Transverse colon (tissue), 4 donors: ENCODE measurements around the gene ZIC2. TPM values are rescaled to one million over a fixed set of nuclear protein-coding genes. Genes with fewer than 3 reads are reported as not detected.
"Not testable (repeated sequence)": the region's sequence is repeated elsewhere in the genome, so short reads cannot be mapped to it uniquely, and the experiment has no call there.

ENCODE experiments used
- DNase-seq: peaks from one replicate; pipeline ENCODE4 v3.0.0-alpha.2; 2019
- H3K27ac ChIP-seq, 4 donors: fragments of 200-600 bp; sonication (generic); 2 replicates each; pipeline ENCODE4 v1.5.1; 2016 to 2018; ENCODE audit warnings: inconsistent platforms in 4 of 4
- H3K27me3 ChIP-seq: fragments of 200-600 bp; sonication (generic); 2 replicates; pipeline ENCODE4 v1.5.1; 2017; ENCODE audit warnings: inconsistent platforms
- H3K36me3 ChIP-seq, 4 donors: fragments of 200-600 bp; sonication (generic); 2 replicates each; pipeline ENCODE4 v1.5.1; 2017 to 2019; ENCODE audit warnings: inconsistent platforms in 4 of 4
- H3K4me1 ChIP-seq, 4 donors: fragments of 200-600 bp; sonication (generic); 2 replicates each; pipeline ENCODE4 v1.5.1; 2017 to 2020; ENCODE audit warnings: inconsistent platforms in 4 of 4
- H3K4me3 ChIP-seq, 4 donors: fragments of 200-600 bp; sonication (generic); 1 replicate in 1 of 4; 2 replicates in 3 of 4; pipeline versions ENCODE4 v1.5.1 to v1.6.1; 2017 to 2019; ENCODE audit warnings: inconsistent platforms in 4 of 4
- H3K9me3 ChIP-seq, 2 donors: fragments of 200-600 bp; sonication (generic); 2 replicates each; pipeline ENCODE4 v1.5.1; 2017 to 2019; ENCODE audit warnings: inconsistent platforms in 2 of 2
- CTCF ChIP-seq, 5 experiments: fragments of 200-600 bp in 3 of 5; fragments of 450-650 bp in 2 of 5; sonication (generic) in 3 of 5; IDR thresholded peaks; 1 replicate in 2 of 5; 2 replicates in 3 of 5; pipeline ENCODE4 v1.5.1; 2016 to 2017; ENCODE audit warnings: antibody characterized with exemption in 5 of 5, inconsistent platforms in 3 of 5, mild to moderate bottlenecking in 2 of 5, moderate library complexity in 1 of 5
- EP300 ChIP-seq: sonication (generic); formaldehyde crosslinking; IDR thresholded peaks from one replicate; pipeline ENCODE4 v1.6.1; 2017; ENCODE audit warnings: antibody characterized with exemption, low read depth
- POLR2A ChIP-seq: fragments of 450-650 bp; IDR thresholded peaks from one replicate; pipeline ENCODE4 v1.6.1; 2016; ENCODE audit warnings: antibody characterized with exemption, mild to moderate bottlenecking, moderate library complexity
- POLR2AphosphoS5 ChIP-seq, 3 donors: sonication (generic); formaldehyde crosslinking; IDR thresholded peaks; one replicate each; pipeline ENCODE4 v1.6.1; 2016; ENCODE audit warnings: antibody characterized with exemption in 3 of 3
- WGBS, 2 donors: methylation state at CpG; one replicate each; pipeline ENCODE4 v1.1.5; 2018; ENCODE audit warnings: low coverage in 1 of 2; 5-methylcytosine and 5-hydroxymethylcytosine counted together
- in situ Hi-C, 4 donors: fragments of 200-750 bp; cut with MboI; loops; one replicate each; pipeline versions ENCODE4 v1.15.0 to v1.15.1; 2017; ENCODE audit warnings: low sequenced_read_pairs in 3 of 4, low pct_ligation_motif_present in 1 of 4, low pct_unique_long_range_greater_than_20kb in 1 of 4
- intact Hi-C: fragments of 100-400 bp; cut with DNase I; formaldehyde crosslinking; loops from one replicate; pipeline ENCODE4 v1.15.1; 2023; ENCODE audit warnings: low total_unique reads
- total RNA-seq, 4 donors: library from RNA; depleted of rRNA; stranded (reverse); fragments of >200 nt; gene quantifications; one replicate each; pipeline ENCODE4 v1.1.0, GENCODE V29; 2016

ZIC2 gene
- total RNA-seq, 4 donors from 2014 or later: not detected

GRCh38 chr13:99948411-99948810 lies 33.2 kb upstream of the ZIC2 start:
- intact Hi-C loops (no loop called here), in situ Hi-C loops (loop anchor here in 1 of 4 donors (25.0 kb wide), 1 partner anchor 564 kb away; no protein-coding TSS in a partner anchor)
- H3K36me3 ChIP-seq: no peaks in the 10 kb centered on the region
- peaks cover 81% of the 10 kb centered on the region for H3K27me3 ChIP-seq
- no peaks in the 10 kb centered on the region for H3K9me3 ChIP-seq
- no peak overlapping the region for H3K4me3 ChIP-seq
- H3K4me1 ChIP-seq: peaks cover 0 to 8% (median 0%) of the 10 kb centered on the region in 4 donors
- no peak for DNase-seq
- H3K27ac ChIP-seq: no peak overlapping the region
- WGBS, 2 donors: 82% methylated on average over 4 of the region's 4 CpGs; no CpG with 5 or more reads in 1 of the 2 donors
- TF ChIP-seq POLR2AphosphoS5 (IDR thresholded peaks at IDR 0.05): no peak
- no peak for TF ChIP-seq POLR2A
- TF ChIP-seq EP300: no peak
- no peak for TF ChIP-seq CTCF (IDR thresholded peaks at IDR 0.05)

- no peak overlapping the region for H3K4me3 ChIP-seq
- TF ChIP-seq POLR2AphosphoS5 (IDR thresholded peaks at IDR 0.05) (no peak), CTCF (IDR thresholded peaks at IDR 0.05) (no peak), EP300 (no peak), POLR2A (no peak)
- intact Hi-C loops (no loop called here), in situ Hi-C loops (loop anchor here in 1 of 4 donors (25.0 kb wide), 1 partner anchor 563 kb away; no protein-coding TSS in a partner anchor)
- DNase-seq: no peak
- WGBS, 2 donors: 53 to 64% methylated on average over 6 to 10 of the region's 10 CpGs
- no peaks in the 10 kb centered on the region for H3K9me3 ChIP-seq
- H3K27me3 ChIP-seq: peaks cover 83% of the 10 kb centered on the region
- no peaks in the 10 kb centered on the region for H3K36me3 ChIP-seq
- peaks cover 0 to 8% (median 0%) of the 10 kb centered on the region in 4 donors for H3K4me1 ChIP-seq
- no peak overlapping the region for H3K27ac ChIP-seq
Observed at GRCh38 chr13:99948907-99949678, 32.5 kb upstream of the ZIC2 start.

GRCh38 chr13:99949679-99950413 lies 31.7 kb upstream of the ZIC2 start:
- H3K4me1 ChIP-seq: peaks cover 0 to 8% (median 0%) of the 10 kb centered on the region in 4 donors
- H3K9me3 ChIP-seq: no peaks in the 10 kb centered on the region
- no peak overlapping the region for H3K4me3 ChIP-seq
- no peak overlapping the region for H3K27ac ChIP-seq
- in situ Hi-C loops: loop anchor here in 1 of 4 donors (25.0 kb wide), 1 partner anchor 562 kb away; no protein-coding TSS in a partner anchor
- no peak for TF ChIP-seq POLR2AphosphoS5 (IDR thresholded peaks at IDR 0.05)
- no peak for TF ChIP-seq EP300
- TF ChIP-seq CTCF (IDR thresholded peaks at IDR 0.05): no peak
- TF ChIP-seq POLR2A: no peak
- intact Hi-C loops: no loop called here
- DNase-seq: no peak
- 51 to 55% methylated on average over 4 to 8 of the region's 8 CpGs for WGBS, 2 donors
- H3K27me3 ChIP-seq: peaks cover 89% of the 10 kb centered on the region
- H3K36me3 ChIP-seq: no peaks in the 10 kb centered on the region

- DNase-seq, H3K36me3 ChIP-seq, in situ Hi-C loops, H3K9me3 ChIP-seq, H3K27ac ChIP-seq, intact Hi-C loops, H3K4me3 ChIP-seq: not testable (repeated sequence)
- 91% methylated on average over 1 of the region's 1 CpG for WGBS, 2 donors
- Histone ChIP-seq H3K27me3 (peaks cover 96% of the 10 kb centered on the region), H3K4me1 (peaks cover 10 to 19% (median 11%) of the 10 kb centered on the region in 4 donors)
Observed at GRCh38 chr13:99951666-99952065, 29.9 kb upstream of the ZIC2 start.
